ENCODE data around the gene LETM1. TPM values are rescaled to one million over a fixed set of nuclear protein-coding genes. Genes with fewer than 3 reads are reported as not detected.

LETM1 gene
- total and polyA plus RNA-seq, 4 donors = 21.7 to 47.1 (median 26.8) TPM

- no peak for ATAC-seq (ENCODE audit: insufficient read depth, low FRiP score)
- H3K4me3 ChIP-seq = no peak overlapping the region
- no peak for TF ChIP-seq CTCF (IDR thresholded peaks at IDR 0.05; ENCODE audit: control extremely low read depth, extremely low read depth)
- H3K9ac ChIP-seq (ENCODE audit: insufficient read depth in 1 of 2, low read length in 2 of 2) = no peak overlapping the region
- 22 to 32% methylated on average over 29 to 32 of the region's 32 CpGs for WGBS, 2 donors
- H3K9me3 ChIP-seq (ENCODE audit: control insufficient read depth in 4 of 4, insufficient read depth in 3 of 4, low read length in 3 of 4) = no peaks in the 10 kb centered on the region
- peaks cover 0 to 29% (median 14%) of the 10 kb centered on the region in 5 donors for H3K4me1 ChIP-seq (ENCODE audit: control insufficient read depth in 5 of 5, insufficient read depth in 5 of 5, low read length in 5 of 5)
- no peak for DNase-seq
- H3K36me3 ChIP-seq (ENCODE audit: control insufficient read depth in 4 of 4, insufficient read depth in 4 of 4, low read length in 4 of 4) = peaks cover 0 to 8% (median 0%) of the 10 kb centered on the region in 4 donors
- H3K27ac ChIP-seq (ENCODE audit: low read depth in 1 of 2, low read length in 1 of 2) = no peak overlapping the region
- no peaks in the 10 kb centered on the region for H3K27me3 ChIP-seq (ENCODE audit: control insufficient read depth in 3 of 3, insufficient read depth in 3 of 3, low read length in 2 of 3)
Observed at GRCh38 chr4:1795299-1796195, 60.4 kb downstream of the LETM1 start.

GRCh38 chr4:1794809-1795298, 61.1 kb downstream of the LETM1 start:
- no peak overlapping the region for H3K27ac ChIP-seq (ENCODE audit: low read depth in 1 of 2, low read length in 1 of 2)
- peak in 1 of 3 donors; percentile 34 for DNase-seq
- no peak for TF ChIP-seq CTCF (IDR thresholded peaks at IDR 0.05; ENCODE audit: control extremely low read depth, extremely low read depth)

GRCh38 chr4:1793940-1794808, 61.8 kb downstream of the LETM1 start:
- Histone ChIP-seq H3K9ac (ENCODE audit: insufficient read depth in 1 of 2, low read length in 2 of 2) (no peak overlapping the region), H3K27me3 (ENCODE audit: control insufficient read depth in 3 of 3, insufficient read depth in 3 of 3, low read length in 2 of 3) (no peaks in the 10 kb centered on the region), H3K9me3 (ENCODE audit: control insufficient read depth in 4 of 4, insufficient read depth in 3 of 4, low read length in 3 of 4) (no peaks in the 10 kb centered on the region), H3K27ac (ENCODE audit: low read depth in 1 of 2, low read length in 1 of 2) (no peak overlapping the region), H3K4me1 (ENCODE audit: control insufficient read depth in 5 of 5, insufficient read depth in 5 of 5, low read length in 5 of 5) (peaks cover 0 to 29% (median 14%) of the 10 kb centered on the region in 5 donors), H3K4me3 (peak overlapping the region; percentile 48), H3K36me3 (ENCODE audit: control insufficient read depth in 4 of 4, insufficient read depth in 4 of 4, low read length in 4 of 4) (peaks cover 0 to 3% (median 0%) of the 10 kb centered on the region in 4 donors)
- WGBS, 2 donors = 1% methylated on average over 86 to 101 of the region's 101 CpGs
- DNase-seq = peak in 2 of 3 donors; percentile 38 to 39
- no peak for TF ChIP-seq CTCF (IDR thresholded peaks at IDR 0.05; ENCODE audit: control extremely low read depth, extremely low read depth)
- peak; percentile 4 for ATAC-seq (ENCODE audit: insufficient read depth, low FRiP score)

More at GRCh38 chr4:1794809-1795298, 61.1 kb downstream of the LETM1 start:
- no peaks in the 10 kb centered on the region for H3K27me3 ChIP-seq (ENCODE audit: control insufficient read depth in 3 of 3, insufficient read depth in 3 of 3, low read length in 2 of 3)
- 0 to 1% methylated on average over 65 to 68 of the region's 68 CpGs for WGBS, 2 donors
- ATAC-seq (ENCODE audit: insufficient read depth, low FRiP score) = no peak
- peaks cover 0 to 29% (median 14%) of the 10 kb centered on the region in 5 donors for H3K4me1 ChIP-seq (ENCODE audit: control insufficient read depth in 5 of 5, insufficient read depth in 5 of 5, low read length in 5 of 5)
- peak overlapping the region; percentile 15 for H3K4me3 ChIP-seq
- H3K9me3 ChIP-seq (ENCODE audit: control insufficient read depth in 4 of 4, insufficient read depth in 3 of 4, low read length in 3 of 4) = no peaks in the 10 kb centered on the region
- H3K9ac ChIP-seq (ENCODE audit: insufficient read depth in 1 of 2, low read length in 2 of 2) = no peak overlapping the region
- peaks cover 0 to 8% (median 0%) of the 10 kb centered on the region in 4 donors for H3K36me3 ChIP-seq (ENCODE audit: control insufficient read depth in 4 of 4, insufficient read depth in 4 of 4, low read length in 4 of 4)

All from lung (tissue), 12 donors.